NT2/D1 (cell line): Measurements from ENCODE around the gene OCSTAMP.

Experiments
- SUZ12 ChIP-seq: IDR thresholded peaks from 2 replicates; pipeline ENCODE4 v1.6.1; 2011; ENCODE audit not compliant: insufficient read length, insufficient read depth; ENCODE audit errors: extremely low read depth
- ZNF274 ChIP-seq: IDR thresholded peaks from 2 replicates; pipeline ENCODE4 v1.6.1; 2011; ENCODE audit warnings: mild to moderate bottlenecking, low read depth, low read length

DNA sequence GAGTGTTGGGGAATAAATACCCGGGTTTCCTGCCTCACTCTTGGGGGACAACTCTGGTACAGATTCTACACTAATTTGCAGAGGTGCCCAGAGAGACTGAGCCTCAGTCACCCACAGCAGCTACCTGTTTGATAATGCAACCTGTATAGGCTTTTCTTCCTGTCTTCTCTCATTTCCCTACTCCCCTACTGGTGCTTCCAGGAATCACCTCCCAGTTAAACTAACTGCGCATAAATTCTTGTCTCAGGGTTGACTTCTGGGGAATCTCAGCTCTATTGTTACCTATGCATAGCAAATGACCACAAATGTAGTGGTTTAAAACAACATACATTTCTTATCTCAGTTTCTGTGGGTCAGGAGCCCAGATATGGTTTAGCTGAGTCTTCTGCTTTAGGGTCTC is 11.3 kb downstream of the OCSTAMP start:
- TF ChIP-seq ZNF274 (no peak), SUZ12 (no peak)
